Activated CD4-positive, alpha-beta T cell treated with anti-CD3 and anti-CD28 coated beads, Interleukin-2, amount 10 ng/mL, durations not matched to agents 24 days and 14 days (primary cell): Measurements from ENCODE around the gene PLA2G4B. TPM values are rescaled to one million over a fixed set of nuclear protein-coding genes. Genes with fewer than 3 reads are reported as not detected.

Experiments used
- DNase-seq: peaks from one replicate; pipeline ENCODE4 v3.0.0; 2022
- H3K27ac Mint-ChIP-seq: one replicate; pipeline ENCODE4 v1.8.0; 2022; ENCODE audit warnings: mild to moderate bottlenecking, mixed read lengths
- H3K27me3 Mint-ChIP-seq: one replicate; pipeline ENCODE4 v1.8.0; 2022; ENCODE audit warnings: mixed read lengths
- H3K36me3 Mint-ChIP-seq: one replicate; pipeline ENCODE4 v1.8.0; 2022; ENCODE audit warnings: low read depth, mild to moderate bottlenecking, mixed read lengths
- H3K4me1 Mint-ChIP-seq: one replicate; pipeline ENCODE4 v1.8.0; 2021; ENCODE audit warnings: mixed read lengths
- H3K4me3 Mint-ChIP-seq: one replicate; pipeline ENCODE4 v1.8.0; 2022; ENCODE audit warnings: mild to moderate bottlenecking, moderate library complexity, mixed read lengths
- H3K9me3 Mint-ChIP-seq: one replicate; pipeline ENCODE4 v1.8.0; 2021; ENCODE audit warnings: mixed read lengths
- intact Hi-C: fragments of 100-400 bp; cut with micrococcal nuclease; formaldehyde crosslinking; loops from one replicate; pipeline ENCODE4 v1.15.1; 2023
- total RNA-seq: library from RNA; stranded (reverse); gene quantifications from 2 replicates; pipeline ENCODE4 v1.2.3, GENCODE V29; 2022

Gene PLA2G4B
- total RNA-seq, 1 donor from 2014 or later, result 8.5 TPM

DNA sequence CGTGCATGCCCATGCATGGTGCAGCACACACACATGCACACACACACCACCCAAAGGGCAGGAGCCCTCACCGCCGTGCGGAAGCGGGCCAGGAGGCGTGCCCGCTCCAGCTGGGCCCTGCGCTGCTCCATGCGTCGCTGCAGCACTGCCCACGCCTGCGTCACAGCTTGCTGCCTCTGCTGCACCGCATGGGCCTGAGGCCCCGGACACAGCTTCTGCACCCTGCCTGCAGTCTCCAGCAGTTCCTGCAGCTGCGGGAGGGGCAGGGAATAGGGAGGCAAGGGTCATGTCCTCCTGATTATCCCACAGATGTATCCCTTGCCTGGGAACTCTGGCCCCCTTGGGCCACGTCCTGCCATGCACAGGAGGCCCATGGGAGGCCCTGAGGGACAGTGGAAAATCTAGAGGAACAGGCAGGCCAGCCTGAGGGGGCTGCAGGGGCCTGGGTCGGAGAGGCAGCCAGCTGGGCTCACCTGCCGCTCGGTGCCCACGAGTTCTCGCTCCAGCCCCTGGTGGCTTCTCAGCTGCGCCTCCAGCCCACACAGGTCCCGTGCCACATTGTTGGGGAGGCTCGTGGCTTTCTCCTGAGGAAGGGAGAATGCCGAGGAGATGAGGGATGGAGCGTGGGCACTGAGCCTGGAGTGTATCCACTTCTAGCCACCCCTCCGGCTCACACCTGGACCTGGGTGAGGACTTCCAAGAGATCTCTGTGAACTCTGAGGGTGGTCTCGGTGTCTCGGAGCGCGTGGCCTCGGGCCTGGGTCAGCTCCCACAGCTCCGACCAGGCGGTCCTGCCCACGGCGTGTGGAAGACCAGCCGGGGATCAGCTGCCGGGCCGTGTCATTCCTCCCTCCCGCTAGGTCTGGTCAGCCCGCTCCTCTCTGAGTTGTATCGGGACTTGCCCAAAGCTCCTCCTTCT lies 31.4 kb downstream of the PLA2G4B start:
- Mint-ChIP-seq H3K27ac (peak overlapping the region; percentile 63), H3K4me1 (peaks cover 9% of the 10 kb centered on the region), H3K36me3 (no peaks in the 10 kb centered on the region), H3K4me3 (no peak overlapping the region), H3K9me3 (no peaks in the 10 kb centered on the region), H3K27me3 (no peaks in the 10 kb centered on the region)
- no peak for DNase-seq
- intact Hi-C loops, result no loop called here

DNA sequence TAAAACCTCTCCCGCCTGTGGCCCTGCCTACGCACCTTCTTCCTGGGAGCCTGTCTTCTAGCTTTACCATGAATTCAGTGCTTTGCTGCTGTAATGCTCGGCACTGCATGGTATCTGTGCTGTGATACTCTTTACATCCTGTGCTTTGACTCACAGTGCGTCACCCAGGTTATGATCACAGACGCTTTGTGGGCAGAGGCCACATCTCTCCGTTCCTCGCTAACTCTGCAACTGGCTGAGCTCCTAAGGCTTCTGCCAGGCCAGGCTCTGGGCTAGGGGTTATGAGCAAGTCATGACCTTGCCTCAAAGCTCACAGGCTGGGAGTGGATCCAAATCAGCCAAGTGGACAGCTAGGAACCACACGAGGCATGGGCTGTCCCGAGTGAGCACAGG lies 32.0 kb downstream of the PLA2G4B start:
- peak overlapping the region; percentile 63 for H3K27ac Mint-ChIP-seq
- intact Hi-C loops, result no loop called here
- H3K4me1 Mint-ChIP-seq, result peaks cover 9% of the 10 kb centered on the region
- H3K4me3 Mint-ChIP-seq, result no peak overlapping the region
- H3K9me3 Mint-ChIP-seq, result no peaks in the 10 kb centered on the region
- peak; percentile 87 for DNase-seq
- H3K36me3 Mint-ChIP-seq, result no peaks in the 10 kb centered on the region
- H3K27me3 Mint-ChIP-seq, result no peaks in the 10 kb centered on the region

DNA sequence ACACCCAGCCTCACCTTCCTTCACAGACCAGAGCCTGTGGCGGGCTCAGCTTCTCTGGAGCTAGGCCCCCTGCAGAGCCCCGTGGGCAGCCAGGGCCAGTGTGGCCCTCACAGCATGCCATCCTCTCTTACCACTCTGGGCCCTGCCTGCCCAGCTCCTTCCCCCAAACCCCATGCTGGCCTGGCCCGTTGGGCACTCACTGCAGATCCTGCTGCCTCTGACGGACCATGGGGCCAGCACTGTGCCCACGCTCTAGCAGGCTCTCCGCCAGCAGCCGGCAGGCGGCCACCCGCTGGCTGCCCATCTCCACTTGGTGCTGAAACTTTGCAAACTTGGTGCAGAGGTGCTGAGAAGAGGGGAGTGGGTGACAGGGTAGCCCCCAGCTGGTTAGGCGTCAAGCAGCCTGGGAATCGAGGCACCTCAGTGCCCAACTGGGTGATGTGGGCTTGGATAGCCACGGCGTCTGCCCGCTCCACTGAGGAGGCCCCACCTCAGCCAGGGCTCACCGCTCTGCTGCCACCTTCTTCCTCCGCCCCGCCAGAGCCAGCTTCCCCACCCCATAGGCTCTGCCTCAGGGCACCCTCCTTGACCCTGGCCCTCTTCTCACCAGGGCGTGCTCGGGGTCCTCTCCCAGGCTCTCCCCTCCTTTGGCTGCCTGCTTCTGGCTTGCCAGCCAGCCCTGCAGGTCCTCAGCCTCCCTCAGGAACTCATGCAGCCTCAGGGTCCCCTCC lies 32.7 kb downstream of the PLA2G4B start:
- H3K9me3 Mint-ChIP-seq, result no peaks in the 10 kb centered on the region
- DNase-seq, result no peak
- H3K4me1 Mint-ChIP-seq, result peaks cover 9% of the 10 kb centered on the region
- peak overlapping the region; percentile 63 for H3K27ac Mint-ChIP-seq
- H3K27me3 Mint-ChIP-seq, result no peaks in the 10 kb centered on the region
- intact Hi-C loops, result no loop called here
- H3K4me3 Mint-ChIP-seq, result no peak overlapping the region
- no peaks in the 10 kb centered on the region for H3K36me3 Mint-ChIP-seq

DNA sequence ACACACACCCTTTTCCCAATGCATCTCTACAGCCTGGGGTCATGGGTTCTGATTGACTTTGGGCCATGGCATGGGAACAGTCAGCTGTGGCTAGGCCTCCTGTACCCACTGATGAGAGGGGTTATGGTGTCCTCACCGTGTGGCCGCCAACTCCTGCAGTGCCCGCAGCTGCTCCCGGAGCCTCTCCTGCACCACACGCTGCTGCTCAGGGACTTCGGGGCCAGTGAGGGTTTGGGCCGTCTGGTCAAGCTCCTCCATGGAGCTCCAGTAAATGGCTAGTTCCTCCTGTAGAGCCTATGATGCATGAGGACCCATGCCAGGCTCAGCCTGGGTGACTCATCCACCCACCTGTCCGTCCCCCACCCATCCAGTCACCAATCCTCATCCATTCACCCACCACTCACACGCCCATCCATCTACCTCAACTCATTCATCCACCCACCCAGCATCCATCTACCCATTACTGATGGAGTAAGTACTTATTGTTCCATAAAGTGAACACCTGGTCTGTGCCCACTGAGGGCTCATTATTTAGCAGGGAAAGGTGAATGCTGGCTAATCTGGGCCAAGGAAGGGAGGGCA lies 33.6 kb downstream of the PLA2G4B start:
- Mint-ChIP-seq H3K27me3 (no peaks in the 10 kb centered on the region), H3K27ac (peak overlapping the region; percentile 14), H3K36me3 (no peaks in the 10 kb centered on the region), H3K4me1 (peaks cover 9% of the 10 kb centered on the region), H3K9me3 (no peaks in the 10 kb centered on the region), H3K4me3 (no peak overlapping the region)
- intact Hi-C loops, result no loop called here
- DNase-seq, result no peak

DNA sequence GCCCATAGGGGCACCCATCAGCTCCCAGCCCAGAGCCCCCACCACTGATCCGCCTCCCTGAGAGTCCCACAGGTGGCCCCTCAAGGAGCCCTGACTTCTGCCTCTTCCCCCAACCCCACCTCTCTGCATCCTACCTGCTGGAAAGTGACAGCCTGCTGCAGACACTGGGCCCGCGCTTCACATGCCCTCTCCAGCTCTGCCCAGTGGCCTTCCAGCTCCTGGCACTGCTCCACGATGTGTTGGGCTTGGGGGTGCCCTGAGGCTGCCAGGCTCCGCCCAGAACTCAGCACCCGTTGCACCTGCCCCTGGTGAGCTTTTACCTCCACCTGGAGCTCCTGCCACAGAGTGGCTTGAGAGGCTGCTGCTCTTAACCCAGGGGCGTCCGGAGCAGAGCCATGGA lies 35.1 kb downstream of the PLA2G4B start:
- Mint-ChIP-seq H3K4me1 (peaks cover 9% of the 10 kb centered on the region), H3K36me3 (no peaks in the 10 kb centered on the region), H3K27me3 (no peaks in the 10 kb centered on the region), H3K27ac (peak overlapping the region; percentile 6), H3K9me3 (no peaks in the 10 kb centered on the region), H3K4me3 (no peak overlapping the region)
- intact Hi-C loops, result no loop called here
- no peak for DNase-seq

DNA sequence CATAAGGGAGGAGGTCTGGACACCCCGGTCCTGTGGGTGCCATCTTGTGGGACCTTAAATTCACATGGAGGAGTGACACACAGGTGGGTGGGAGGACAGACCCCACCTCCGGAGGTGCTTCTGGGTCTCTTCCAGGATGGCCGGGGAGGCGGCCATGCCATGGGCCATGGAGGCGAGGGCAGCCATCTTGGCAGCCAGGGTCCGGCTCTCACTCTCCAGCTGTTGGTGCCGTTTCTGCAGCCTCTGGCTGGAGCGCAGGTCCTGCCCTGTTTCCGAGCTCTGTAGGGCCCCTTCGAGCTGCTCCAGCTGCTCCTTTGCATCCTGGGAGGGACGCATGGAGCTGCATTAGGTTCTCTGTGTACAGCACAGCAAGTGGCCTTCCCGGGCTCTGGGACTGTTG lies 36.1 kb downstream of the PLA2G4B start:
- Mint-ChIP-seq H3K27ac (no peak overlapping the region), H3K4me3 (no peak overlapping the region), H3K36me3 (no peaks in the 10 kb centered on the region), H3K27me3 (no peaks in the 10 kb centered on the region), H3K4me1 (peaks cover 9% of the 10 kb centered on the region), H3K9me3 (no peaks in the 10 kb centered on the region)
- intact Hi-C loops, result no loop called here
- DNase-seq, result no peak

GRCh38 chr15:41876007-41876406 lies 37.4 kb downstream of the PLA2G4B start:
- no peaks in the 10 kb centered on the region for H3K9me3 Mint-ChIP-seq
- intact Hi-C loops, result no loop called here
- H3K4me1 Mint-ChIP-seq, result peaks cover 6% of the 10 kb centered on the region
- H3K36me3 Mint-ChIP-seq, result no peaks in the 10 kb centered on the region
- no peak overlapping the region for H3K4me3 Mint-ChIP-seq
- peaks cover 5% of the 10 kb centered on the region for H3K27me3 Mint-ChIP-seq
- H3K27ac Mint-ChIP-seq, result no peak overlapping the region
- no peak for DNase-seq

DNA sequence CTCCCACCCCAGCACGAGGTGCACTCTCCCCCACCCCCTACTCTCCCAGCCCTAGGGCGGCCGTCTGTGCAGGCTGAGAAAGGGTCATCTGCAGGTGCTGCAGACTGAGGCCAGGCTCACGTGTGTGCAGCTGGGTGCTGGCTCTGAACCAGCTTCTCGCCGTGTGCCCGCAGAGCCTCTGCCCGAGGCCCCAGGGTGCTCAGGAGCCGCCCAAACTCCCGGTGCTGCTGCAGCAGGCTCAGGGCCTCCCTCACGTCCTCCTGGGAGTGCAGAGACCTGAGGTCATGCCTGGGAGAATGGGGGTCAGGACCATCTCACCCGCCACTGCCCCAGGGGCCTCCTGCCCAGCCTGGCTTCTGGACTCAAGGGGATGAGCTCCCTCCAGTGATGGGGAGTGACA lies 38.0 kb downstream of the PLA2G4B start:
- DNase-seq, result no peak
- Mint-ChIP-seq H3K27me3 (peaks cover 12% of the 10 kb centered on the region), H3K27ac (no peak overlapping the region), H3K4me1 (peaks cover 6% of the 10 kb centered on the region), H3K4me3 (no peak overlapping the region), H3K36me3 (peaks cover 3% of the 10 kb centered on the region), H3K9me3 (no peaks in the 10 kb centered on the region)
- intact Hi-C loops, result no loop called here

GRCh38 chr15:41877631-41878354 lies 39.1 kb downstream of the PLA2G4B start:
- Mint-ChIP-seq H3K4me3 (no peak overlapping the region), H3K27ac (no peak overlapping the region), H3K9me3 (no peaks in the 10 kb centered on the region), H3K4me1 (peaks cover 3% of the 10 kb centered on the region), H3K27me3 (peaks cover 15% of the 10 kb centered on the region), H3K36me3 (peaks cover 3% of the 10 kb centered on the region)
- intact Hi-C loops, result no loop called here
- DNase-seq, result no peak

GRCh38 chr15:41878355-41878699 lies 39.7 kb downstream of the PLA2G4B start:
- Mint-ChIP-seq H3K9me3 (no peaks in the 10 kb centered on the region), H3K4me3 (no peak overlapping the region), H3K36me3 (peaks cover 3% of the 10 kb centered on the region), H3K4me1 (peaks cover 3% of the 10 kb centered on the region), H3K27me3 (peaks cover 15% of the 10 kb centered on the region), H3K27ac (peak overlapping the region; percentile 37)
- DNase-seq, result no peak
- intact Hi-C loops, result no loop called here

GRCh38 chr15:41879321-41879845 lies 40.7 kb downstream of the PLA2G4B start:
- Mint-ChIP-seq H3K27me3 (peaks cover 15% of the 10 kb centered on the region), H3K27ac (no peak overlapping the region), H3K36me3 (peaks cover 3% of the 10 kb centered on the region), H3K9me3 (no peaks in the 10 kb centered on the region), H3K4me1 (peaks cover 3% of the 10 kb centered on the region), H3K4me3 (no peak overlapping the region)
- DNase-seq, result no peak
- intact Hi-C loops, result no loop called here

- H3K9me3 Mint-ChIP-seq, result no peaks in the 10 kb centered on the region
- peaks cover 15% of the 10 kb centered on the region for H3K27me3 Mint-ChIP-seq
- H3K4me1 Mint-ChIP-seq, result peaks cover 4% of the 10 kb centered on the region
- H3K27ac Mint-ChIP-seq, result no peak overlapping the region
- no peak overlapping the region for H3K4me3 Mint-ChIP-seq
- intact Hi-C loops, result no loop called here
- H3K36me3 Mint-ChIP-seq, result peaks cover 3% of the 10 kb centered on the region
- DNase-seq, result no peak
Measured at GRCh38 chr15:41880156-41880877, 41.7 kb downstream of the PLA2G4B start.

GRCh38 chr15:41881086-41881485 lies 42.4 kb downstream of the PLA2G4B start:
- H3K4me3 Mint-ChIP-seq, result peak overlapping the region; percentile 26
- no peak for DNase-seq
- H3K27me3 Mint-ChIP-seq, result peaks cover 15% of the 10 kb centered on the region
- intact Hi-C loops, result no loop called here
- H3K4me1 Mint-ChIP-seq, result peaks cover 6% of the 10 kb centered on the region
- no peaks in the 10 kb centered on the region for H3K9me3 Mint-ChIP-seq
- peaks cover 3% of the 10 kb centered on the region for H3K36me3 Mint-ChIP-seq
- H3K27ac Mint-ChIP-seq, result no peak overlapping the region
